Stomach (tissue), 9 donors: ENCODE results near the gene RAB30. TPM values are rescaled to one million over a fixed set of nuclear protein-coding genes. Genes with fewer than 3 reads are reported as not detected.

Experiments used
- DNase-seq, 2 donors: peaks; one replicate each; pipeline versions ENCODE4 v3.0.0 to v3.0.0-alpha.2; 2013 to 2019
- H3K27ac ChIP-seq, 5 donors: fragments of 200-600 bp in 4 of 5; sonication (generic) in 4 of 5; one replicate each; pipeline ENCODE4 v1.5.1; 2013 to 2019; ENCODE audit warnings: mild to moderate bottlenecking in 1 of 5, moderate library complexity in 1 of 5
- H3K27me3 ChIP-seq, 3 donors: fragments of 200-600 bp; sonication (generic); one replicate each; pipeline ENCODE4 v1.5.1; 2017 to 2019; ENCODE audit warnings: mixed run types in 1 of 3
- H3K36me3 ChIP-seq, 4 donors: fragments of 200-600 bp; sonication (generic); 1 replicate in 3 of 4; 2 replicates in 1 of 4; pipeline ENCODE4 v1.5.1; 2016 to 2019
- H3K4me1 ChIP-seq, 4 donors: fragments of 200-600 bp; sonication (generic); one replicate each; pipeline ENCODE4 v1.5.1; 2016 to 2019
- H3K4me3 ChIP-seq, 4 donors: fragments of 200-600 bp; sonication (generic) in 3 of 4; one replicate each; pipeline ENCODE4 v1.5.1; 2016 to 2019; ENCODE audit warnings: mild to moderate bottlenecking in 1 of 4
- H3K9me3 ChIP-seq, 4 donors: fragments of 200-600 bp; sonication (generic); one replicate each; pipeline ENCODE4 v1.5.1; 2016 to 2019
- CTCF ChIP-seq, 7 experiments: fragments of 450-650 bp in 4 of 7; fragments of 200-600 bp in 3 of 7; sonication (generic) in 3 of 7; IDR thresholded peaks; one replicate each; pipeline ENCODE4 v1.5.1; 2016 to 2019; ENCODE audit warnings: antibody characterized with exemption in 7 of 7, control low read depth in 2 of 7, mild to moderate bottlenecking in 1 of 7
- EP300 ChIP-seq: sonication (generic); formaldehyde crosslinking; IDR thresholded peaks from one replicate; pipeline ENCODE4 v1.6.1; 2017; ENCODE audit warnings: antibody characterized with exemption
- POLR2A ChIP-seq, 4 donors: fragments of 450-650 bp; IDR thresholded peaks; one replicate each; pipeline ENCODE4 v1.6.1; 2016; ENCODE audit warnings: antibody characterized with exemption in 4 of 4, control low read depth in 2 of 4, mild to moderate bottlenecking in 1 of 4, moderate library complexity in 1 of 4
- POLR2AphosphoS5 ChIP-seq, 3 donors: sonication (generic); formaldehyde crosslinking; IDR thresholded peaks; one replicate each; pipeline ENCODE4 v1.6.1; 2016; ENCODE audit warnings: antibody characterized with exemption in 3 of 3
- WGBS, 5 donors: extraction: QIAGEN DNeasy Blood & Tissue Kit in 3 of 5; methylation state at CpG; one replicate each; pipeline versions ENCODE4 v1.1.5 to v1.1.7; 2013 to 2018; 5-methylcytosine and 5-hydroxymethylcytosine counted together
- intact Hi-C: fragments of 100-400 bp; cut with DNase I; formaldehyde crosslinking; loops from one replicate; pipeline ENCODE4 v1.15.1; 2023; ENCODE audit warnings: low total_unique reads
- polyA plus RNA-seq, 3 donors: library from polyadenylated mRNA; stranded (reverse); fragments of 200-250 nt; gene quantifications; one replicate each; pipeline ENCODE4 v1.2.3, GENCODE V29; 2013
- total RNA-seq, 5 donors: library from RNA; depleted of rRNA; stranded (reverse); fragments of >200 nt; gene quantifications; one replicate each; pipeline versions ENCODE4 v1.1.0 to v1.2.3, GENCODE V29; 2014 to 2016
- donor health status: healthy with polysubstance abuse.
- donor health status: Bipolar disorder and iron deficiency.
- donor health status: healthy.

The RAB30 gene
- total and polyA plus RNA-seq, 8 donors: 0.29 to 14.0 (median 3.1) TPM

GRCh38 chr11:83056611-83057010 is 15.1 kb downstream of the RAB30 start:
- Histone ChIP-seq H3K27me3 (no peaks in the 10 kb centered on the region), H3K4me1 (peaks cover 15 to 53% (median 28%) of the 10 kb centered on the region in 4 donors), H3K4me3 (no peak overlapping the region), H3K36me3 (no peaks in the 10 kb centered on the region), H3K9me3 (no peaks in the 10 kb centered on the region), H3K27ac (no peak overlapping the region)
- DNase-seq: no peak
- intact Hi-C loops: no loop called here
- 77 to 91% (median 81%) methylated on average over 1 of the region's 1 CpG for WGBS, 5 donors
- TF ChIP-seq POLR2A (IDR thresholded peaks at IDR 0.05): no peak
- TF ChIP-seq CTCF (IDR thresholded peaks at IDR 0.05): no peak
- no peak for TF ChIP-seq EP300
- no peak for TF ChIP-seq POLR2AphosphoS5 (IDR thresholded peaks at IDR 0.05)

- TF ChIP-seq CTCF (IDR thresholded peaks at IDR 0.05): no peak
- no peak for TF ChIP-seq POLR2AphosphoS5 (IDR thresholded peaks at IDR 0.05)
- TF ChIP-seq EP300: no peak
- no peak for TF ChIP-seq POLR2A (IDR thresholded peaks at IDR 0.05)
- Histone ChIP-seq H3K36me3 (no peaks in the 10 kb centered on the region), H3K9me3 (no peaks in the 10 kb centered on the region), H3K4me1 (peaks cover 15 to 57% (median 32%) of the 10 kb centered on the region in 4 donors), H3K27me3 (no peaks in the 10 kb centered on the region), H3K4me3 (no peak overlapping the region), H3K27ac (no peak overlapping the region)
- intact Hi-C loops: no loop called here
- no peak for DNase-seq
- WGBS, 5 donors: 70 to 80% (median 77%) methylated on average over 2 of the region's 2 CpGs
Measured at GRCh38 chr11:83056204-83056603, 15.5 kb downstream of the RAB30 start.

GRCh38 chr11:83054904-83055380 is 16.8 kb downstream of the RAB30 start:
- Histone ChIP-seq H3K27me3 (no peaks in the 10 kb centered on the region), H3K36me3 (no peaks in the 10 kb centered on the region), H3K27ac (peak overlapping the region in 4 of 5 donors; percentile 16 to 50 (median 32)), H3K9me3 (no peaks in the 10 kb centered on the region), H3K4me1 (peaks cover 15 to 58% (median 35%) of the 10 kb centered on the region in 4 donors), H3K4me3 (no peak overlapping the region)
- TF ChIP-seq POLR2AphosphoS5 (IDR thresholded peaks at IDR 0.05) (peak in 2 of 3 donors; percentile 33 to 69), POLR2A (IDR thresholded peaks at IDR 0.05) (no peak), EP300 (no peak), CTCF (IDR thresholded peaks at IDR 0.05) (no peak)
- WGBS, 5 donors: 72 to 80% (median 75%) methylated on average over 3 of the region's 3 CpGs
- DNase-seq: peak in 1 of 2 donors; percentile 44
- intact Hi-C loops: no loop called here

- DNase-seq: no peak
- intact Hi-C loops: no loop called here
- Histone ChIP-seq H3K4me1 (peaks cover 15 to 58% (median 35%) of the 10 kb centered on the region in 4 donors), H3K36me3 (no peaks in the 10 kb centered on the region), H3K4me3 (no peak overlapping the region), H3K27me3 (no peaks in the 10 kb centered on the region), H3K9me3 (no peaks in the 10 kb centered on the region), H3K27ac (peak overlapping the region in 1 of 5 donors; percentile 36)
- TF ChIP-seq POLR2A (IDR thresholded peaks at IDR 0.05) (no peak), EP300 (no peak), CTCF (IDR thresholded peaks at IDR 0.05) (no peak), POLR2AphosphoS5 (IDR thresholded peaks at IDR 0.05) (no peak)
- WGBS, 5 donors: 78 to 88% (median 85%) methylated on average over 2 of the region's 2 CpGs
Measured at GRCh38 chr11:83054001-83054400, 17.7 kb downstream of the RAB30 start.
